GM23248 (cell line): ENCODE results near the gene BAIAP2L2.

Experiments
- EZH2 ChIP-seq: fragments of 200-600 bp; sonication (generic); IDR thresholded peaks from 2 replicates; pipeline ENCODE4 v1.6.1; 2018; ENCODE audit warnings: antibody characterized with exemption, mild to moderate bottlenecking; ENCODE audit not compliant: insufficient read depth, poor library complexity, severe bottlenecking
- EZH2phosphoT487 ChIP-seq: fragments of 200-600 bp; sonication (generic); IDR thresholded peaks from 2 replicates; pipeline ENCODE4 v1.6.1; 2018; ENCODE audit warnings: antibody characterized with exemption, moderate library complexity, mild to moderate bottlenecking, low read depth; ENCODE audit not compliant: insufficient read depth

GRCh38 chr22:38125038-38125610, 14.6 kb upstream of the BAIAP2L2 start:
- TF ChIP-seq EZH2: no peak
- no peak for TF ChIP-seq EZH2phosphoT487
